Measurements from ENCODE around the gene FUS.
"Not testable (repeated sequence)": the region's sequence is repeated elsewhere in the genome, so short reads cannot be mapped to it uniquely, and the experiment has no call there.

Gene FUS
- total RNA-seq = 94.9 to 121 reads per million in 2 donors

DNA sequence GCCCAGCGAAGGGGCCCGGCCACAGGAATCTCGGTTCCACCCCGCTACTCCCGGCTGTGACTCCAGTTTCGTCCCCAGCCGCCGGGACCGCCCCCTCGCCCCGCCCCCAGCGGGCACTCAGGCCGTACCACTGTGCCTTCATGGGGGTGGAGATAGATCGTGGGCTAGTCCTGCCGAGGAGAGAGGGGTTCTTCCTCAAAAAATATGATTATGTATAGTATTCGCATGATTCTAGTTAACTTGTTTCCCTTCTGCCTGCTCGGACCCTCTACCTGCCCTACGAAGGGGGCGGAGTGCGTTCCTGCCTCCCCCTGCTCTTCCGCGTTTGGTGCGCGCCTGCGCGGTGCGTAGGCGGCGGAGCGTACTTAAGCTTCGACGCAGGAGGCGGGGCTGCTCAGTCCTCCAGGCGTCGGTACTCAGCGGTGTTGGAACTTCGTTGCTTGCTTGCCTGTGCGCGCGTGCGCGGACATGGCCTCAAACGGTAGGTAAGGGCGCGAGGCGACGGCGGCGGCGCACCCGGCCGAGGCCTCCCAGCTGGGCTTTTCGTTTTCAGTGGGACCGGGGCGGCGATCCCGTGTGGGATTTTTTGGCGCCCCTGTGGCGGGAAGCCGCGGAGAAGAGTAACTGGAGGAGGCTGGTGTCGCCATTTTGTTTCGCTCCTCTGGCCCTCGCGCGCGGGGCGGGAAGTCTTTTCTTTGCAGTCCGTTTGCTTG, at the start of gene FUS:
Gene FUS (plus strand): TSS at position 393 of the 713 bp plus-strand sequence. CDS start 76 bp downstream, at position 469.
- peak; percentile 83 for DNase-seq

DNA sequence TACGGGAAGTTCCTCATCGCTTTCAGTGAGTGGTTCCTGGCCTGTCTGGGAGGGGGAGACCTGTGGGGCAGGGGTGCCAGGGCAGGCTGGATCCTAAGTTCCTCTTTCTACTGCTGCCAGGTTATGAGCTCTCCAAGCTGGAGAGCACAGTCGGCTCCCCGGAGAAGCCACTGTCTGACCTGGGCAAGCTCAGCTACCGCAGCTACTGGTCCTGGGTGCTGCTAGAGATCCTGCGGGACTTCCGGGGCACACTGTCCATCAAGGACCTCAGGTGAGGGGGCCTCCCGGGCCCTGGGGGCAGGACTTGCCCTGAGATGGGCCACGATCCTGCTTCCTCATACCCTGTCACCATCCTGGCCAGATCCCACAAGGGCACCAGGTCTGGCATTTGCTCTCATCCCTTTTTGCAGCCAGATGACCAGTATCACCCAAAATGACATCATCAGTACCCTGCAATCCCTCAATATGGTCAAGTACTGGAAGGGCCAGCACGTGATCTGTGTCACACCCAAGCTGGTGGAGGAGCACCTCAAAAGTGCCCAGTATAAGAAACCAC, 49.5 kb upstream of the FUS start:
- DNase-seq = no peak

DNA sequence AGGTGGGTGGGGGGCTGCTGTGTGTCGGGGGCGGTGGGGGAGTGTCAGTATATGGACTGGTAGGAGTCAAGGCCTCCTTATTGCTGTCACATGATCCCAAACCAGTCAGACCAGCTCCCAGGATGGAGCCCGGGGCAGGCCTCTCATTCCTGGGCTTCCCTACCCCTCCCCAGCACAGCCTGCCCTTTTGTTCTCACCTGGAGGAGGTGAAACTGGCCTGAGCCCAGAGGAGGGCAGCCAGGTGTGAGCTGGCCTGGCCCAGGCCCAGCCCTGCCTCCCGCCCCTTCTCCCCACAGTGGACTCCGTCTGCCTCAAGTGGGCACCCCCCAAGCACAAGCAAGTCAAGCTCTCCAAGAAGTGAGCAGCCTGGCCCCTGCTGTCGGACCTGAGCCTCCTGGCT, 49.0 kb upstream of the FUS start:
- no peak for DNase-seq

DNA sequence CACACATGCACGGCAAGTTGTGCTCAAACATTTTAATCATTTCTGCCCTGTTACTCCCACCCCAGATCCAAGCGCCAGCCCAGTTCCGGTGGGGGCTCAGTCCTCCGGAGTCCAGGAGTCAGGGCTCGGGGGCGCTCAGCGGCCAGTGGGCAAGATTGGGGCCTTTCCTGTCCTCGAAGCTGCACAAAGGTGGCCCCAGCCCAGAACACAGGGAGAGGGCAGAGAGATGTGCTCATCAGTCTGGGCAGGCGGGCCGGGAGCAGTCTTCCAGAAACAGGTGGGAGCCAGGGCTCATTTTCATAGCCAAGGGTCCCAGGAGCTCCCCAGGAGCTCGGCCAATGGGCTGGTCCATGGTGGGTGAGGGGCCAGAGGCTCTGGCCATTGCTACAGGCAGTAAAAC, 48.5 kb upstream of the FUS start:
- DNase-seq = no peak

DNA sequence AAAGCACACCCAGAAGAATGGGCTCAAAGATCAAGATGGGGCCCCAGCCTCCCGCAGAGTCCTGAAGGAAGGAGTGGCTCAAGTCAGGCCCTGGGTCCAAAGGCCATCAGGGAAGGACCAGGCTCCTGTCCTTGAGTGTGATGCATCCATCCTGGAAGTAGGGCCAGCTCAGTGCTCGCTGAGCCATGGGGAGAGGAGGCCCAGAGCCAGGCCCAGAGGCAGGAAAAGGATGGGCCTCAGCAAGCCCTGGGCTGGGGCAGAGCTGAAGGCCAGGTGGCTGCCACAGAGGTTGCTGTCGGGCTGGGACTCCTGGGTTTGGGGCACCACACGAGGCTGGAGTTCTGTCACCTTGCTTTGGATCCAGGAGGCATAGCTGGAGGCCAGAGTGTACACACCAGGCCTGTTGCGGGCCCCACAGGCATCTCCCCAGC, 48.1 kb upstream of the FUS start:
- DNase-seq = no peak

DNA sequence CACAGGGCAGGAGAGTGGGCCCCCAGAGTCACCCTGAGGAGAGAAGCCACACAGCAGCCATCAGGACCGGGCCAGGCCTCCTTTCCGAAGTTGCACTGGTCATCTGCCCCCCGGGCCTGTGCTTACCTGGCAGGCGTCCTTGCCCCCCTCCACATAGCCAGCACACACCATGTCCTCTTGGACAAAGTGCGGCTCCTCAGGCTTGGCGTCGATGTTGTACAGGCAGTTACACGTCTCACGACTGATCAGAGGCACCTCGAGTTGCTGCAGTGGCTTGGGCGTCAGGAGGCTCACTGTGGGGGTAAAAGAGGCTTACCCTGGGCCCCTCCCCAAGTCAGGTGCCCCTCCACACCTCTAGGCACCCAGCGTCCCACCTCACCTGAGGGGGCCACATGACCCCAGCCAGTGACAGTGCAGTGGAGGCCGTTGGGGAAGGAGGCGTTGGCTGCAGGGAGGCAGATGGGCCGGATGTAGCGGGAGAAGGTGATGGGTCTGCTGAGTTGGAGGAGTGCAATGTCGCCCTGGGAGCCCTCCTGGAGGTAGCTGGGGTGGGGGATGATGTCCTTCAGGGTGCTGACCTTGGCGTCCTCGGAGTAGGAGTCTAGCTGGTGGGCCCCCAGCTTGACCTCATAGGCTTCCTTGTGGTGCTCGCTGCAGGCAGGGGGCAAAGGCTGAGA, 47.5 kb upstream of the FUS start:
- DNase-seq = no peak

DNA sequence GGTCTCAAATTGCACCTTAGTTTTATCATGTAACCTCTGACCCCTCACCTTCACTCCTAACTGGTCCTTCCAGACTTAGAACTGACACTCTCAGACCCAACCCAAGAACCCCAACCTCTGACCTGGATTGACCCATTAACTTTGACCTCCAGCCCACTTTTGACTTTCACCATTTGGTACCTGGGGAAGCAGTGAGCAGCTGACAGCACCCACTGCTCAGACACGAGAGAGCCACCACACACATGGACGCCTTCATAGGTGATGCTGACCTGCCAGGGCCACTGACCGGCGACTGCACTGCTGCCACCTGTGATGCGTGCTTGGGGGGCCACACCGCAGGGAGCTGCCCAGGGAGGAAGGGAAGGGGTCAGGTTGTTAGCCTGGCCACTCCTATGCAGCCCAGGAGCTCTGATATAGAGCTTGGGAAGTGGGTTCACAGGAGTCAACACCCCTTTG, 46.9 kb upstream of the FUS start:
- no peak for DNase-seq

DNA sequence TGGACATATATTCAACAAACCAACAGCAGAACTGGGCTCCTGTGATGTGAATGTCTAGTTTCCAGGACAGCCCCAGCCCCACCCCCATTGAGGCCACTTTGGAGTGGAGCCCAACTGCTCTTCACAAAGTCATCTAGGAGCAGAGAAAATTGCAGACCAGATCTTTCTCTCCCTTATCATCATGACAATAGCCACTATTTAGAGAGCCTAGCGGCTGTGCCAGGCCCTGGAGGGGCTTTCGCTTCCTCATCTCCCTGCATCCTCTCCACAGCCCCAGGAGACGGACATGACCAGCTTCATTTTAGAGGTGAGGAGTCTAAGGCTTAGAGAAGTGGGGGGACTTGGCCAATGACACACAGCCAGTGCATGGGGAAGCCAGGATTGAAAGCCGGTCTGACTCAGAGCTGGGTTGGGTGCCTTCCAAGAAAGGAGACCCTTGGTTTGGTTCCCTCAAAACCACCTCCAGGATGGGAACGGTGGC, 45.8 kb upstream of the FUS start:
- no peak for DNase-seq

DNA sequence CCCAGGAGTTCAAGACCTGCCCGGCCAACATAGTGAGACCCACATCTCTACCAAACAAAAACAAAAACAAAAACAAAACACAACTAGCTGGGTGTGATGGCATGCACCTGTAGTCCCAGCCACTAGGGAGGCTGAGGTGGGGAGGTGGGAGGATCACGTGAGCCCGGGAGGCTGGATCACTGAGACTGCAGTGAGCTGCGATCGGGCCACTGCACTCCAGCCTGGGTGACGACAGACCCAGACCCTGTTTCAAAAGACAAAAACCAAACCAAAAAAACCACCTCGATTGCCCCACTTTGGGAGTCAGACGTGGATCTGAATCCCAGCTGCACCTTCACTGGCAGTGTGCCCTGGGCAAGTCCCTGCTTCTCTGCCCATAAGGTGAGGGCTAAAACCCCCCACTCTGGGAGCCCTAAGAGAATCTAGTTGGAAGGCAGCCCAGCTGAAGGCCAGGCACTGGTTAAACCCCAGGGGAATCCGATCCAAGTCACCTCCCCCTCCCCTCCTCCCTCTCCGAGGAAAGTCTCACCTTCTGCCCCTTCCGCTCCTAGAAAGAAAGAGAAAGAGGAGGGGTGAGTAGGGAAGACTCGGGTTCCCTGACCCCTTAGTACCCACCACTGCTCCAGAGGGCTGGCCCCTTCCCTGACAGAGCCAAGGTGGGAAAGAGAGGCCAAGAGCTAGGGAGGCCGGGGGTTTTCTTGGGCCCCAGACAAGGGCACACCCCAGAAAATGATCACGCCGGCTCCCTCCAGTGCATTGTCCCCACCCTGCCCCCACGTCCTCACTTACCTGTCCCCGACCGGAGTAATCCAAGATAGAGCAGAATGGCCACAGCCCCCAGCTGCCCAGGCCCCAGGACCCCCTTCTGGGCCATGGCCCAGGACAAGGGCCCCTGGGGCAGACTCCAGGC, 45.1 kb upstream of the FUS start:
- DNase-seq = no peak

DNA sequence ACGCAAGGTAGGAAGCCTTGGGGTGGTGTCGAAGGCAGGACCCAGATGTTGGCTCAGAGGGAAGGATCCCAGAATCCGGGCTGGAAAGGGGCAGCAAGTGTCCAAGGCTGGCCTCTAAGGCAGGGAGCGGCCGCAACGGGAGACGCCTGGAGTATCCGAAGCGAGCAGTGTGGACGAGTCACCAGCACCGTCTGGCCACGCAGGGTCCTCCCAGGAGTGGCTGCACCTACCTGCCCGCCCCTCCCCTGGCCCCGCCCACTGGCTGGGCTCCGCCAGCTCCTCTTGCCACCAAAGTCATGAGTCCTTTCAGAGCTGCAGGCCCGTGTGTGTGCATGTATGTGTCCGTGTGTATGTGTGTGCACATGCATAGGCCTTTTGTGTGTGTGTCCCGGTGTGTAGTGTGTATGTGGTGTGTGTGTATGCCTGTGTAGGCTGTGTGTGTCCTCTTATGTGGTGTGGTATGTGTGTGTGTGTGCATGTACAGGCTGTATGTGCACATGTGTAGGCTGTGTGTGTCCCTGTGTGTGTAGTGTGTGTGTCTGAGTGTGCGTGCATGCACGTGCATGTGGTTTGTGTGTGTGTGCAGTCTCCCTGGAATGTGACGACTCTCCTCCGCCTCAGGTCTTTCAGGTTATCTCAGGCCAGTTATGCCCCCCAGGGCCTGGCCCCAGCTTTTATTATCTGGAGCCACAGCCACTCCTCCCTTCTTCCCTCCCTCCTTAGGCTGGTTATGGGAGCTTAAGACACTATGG, 44.2 kb upstream of the FUS start, which contains the start of gene PRSS8:
Gene PRSS8 (minus strand): TSS at position 193 of the 752 bp plus-strand sequence. CDS start 229 bp downstream, outside the sequence.
- DNase-seq = no peak

DNA sequence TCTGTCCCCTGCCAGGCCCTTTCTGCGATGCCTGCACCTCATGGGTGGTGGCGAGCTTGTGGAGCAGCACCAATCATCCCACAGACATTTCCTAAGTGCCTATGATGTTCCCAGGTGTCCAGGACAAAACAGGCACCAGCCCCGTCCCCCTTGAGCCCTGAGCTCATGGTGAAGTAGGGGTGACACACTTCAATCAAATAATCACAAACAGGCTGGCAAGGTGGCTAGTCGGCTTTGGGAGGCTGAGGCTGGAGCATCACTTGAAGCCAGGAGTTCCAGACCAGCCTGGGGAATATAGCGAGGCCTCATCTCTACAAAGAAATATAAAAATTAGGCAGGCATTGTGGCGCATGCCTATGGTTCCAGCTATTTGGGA, 43.7 kb upstream of the FUS start:
- no peak for DNase-seq

DNA sequence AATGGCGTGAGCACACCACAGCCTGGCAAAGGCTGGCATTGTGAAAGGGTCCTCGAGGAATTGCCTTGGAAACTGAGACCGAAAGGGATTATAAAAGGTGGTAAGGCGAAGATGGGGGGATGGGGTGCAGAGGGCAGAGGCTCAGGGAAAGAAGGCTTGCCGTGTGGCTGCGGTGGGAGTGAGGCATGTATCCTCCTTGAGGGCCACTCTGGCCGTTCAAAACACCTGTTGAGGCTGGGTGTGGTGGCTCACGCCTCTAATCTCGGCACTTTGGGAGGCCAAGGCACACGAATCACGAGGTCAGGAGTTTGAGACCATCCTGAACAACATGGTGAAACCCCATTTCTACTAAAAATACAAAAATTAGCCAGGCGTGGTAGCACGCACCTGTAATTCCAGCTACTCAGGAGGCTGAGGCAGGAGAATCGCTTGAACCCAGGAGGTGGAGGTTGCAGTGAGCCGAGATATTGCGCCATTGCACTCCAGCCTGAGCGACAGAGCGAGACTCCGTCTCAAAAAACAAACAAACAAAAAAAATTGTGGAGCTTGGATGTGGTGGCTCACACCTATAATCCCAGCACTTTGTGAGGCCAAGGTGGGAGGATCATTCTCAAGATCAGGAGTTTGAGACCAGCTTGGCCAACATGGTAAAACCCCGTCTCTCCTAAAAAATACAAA, 43.0 kb upstream of the FUS start:
- DNase-seq = not testable (repeated sequence)

DNA sequence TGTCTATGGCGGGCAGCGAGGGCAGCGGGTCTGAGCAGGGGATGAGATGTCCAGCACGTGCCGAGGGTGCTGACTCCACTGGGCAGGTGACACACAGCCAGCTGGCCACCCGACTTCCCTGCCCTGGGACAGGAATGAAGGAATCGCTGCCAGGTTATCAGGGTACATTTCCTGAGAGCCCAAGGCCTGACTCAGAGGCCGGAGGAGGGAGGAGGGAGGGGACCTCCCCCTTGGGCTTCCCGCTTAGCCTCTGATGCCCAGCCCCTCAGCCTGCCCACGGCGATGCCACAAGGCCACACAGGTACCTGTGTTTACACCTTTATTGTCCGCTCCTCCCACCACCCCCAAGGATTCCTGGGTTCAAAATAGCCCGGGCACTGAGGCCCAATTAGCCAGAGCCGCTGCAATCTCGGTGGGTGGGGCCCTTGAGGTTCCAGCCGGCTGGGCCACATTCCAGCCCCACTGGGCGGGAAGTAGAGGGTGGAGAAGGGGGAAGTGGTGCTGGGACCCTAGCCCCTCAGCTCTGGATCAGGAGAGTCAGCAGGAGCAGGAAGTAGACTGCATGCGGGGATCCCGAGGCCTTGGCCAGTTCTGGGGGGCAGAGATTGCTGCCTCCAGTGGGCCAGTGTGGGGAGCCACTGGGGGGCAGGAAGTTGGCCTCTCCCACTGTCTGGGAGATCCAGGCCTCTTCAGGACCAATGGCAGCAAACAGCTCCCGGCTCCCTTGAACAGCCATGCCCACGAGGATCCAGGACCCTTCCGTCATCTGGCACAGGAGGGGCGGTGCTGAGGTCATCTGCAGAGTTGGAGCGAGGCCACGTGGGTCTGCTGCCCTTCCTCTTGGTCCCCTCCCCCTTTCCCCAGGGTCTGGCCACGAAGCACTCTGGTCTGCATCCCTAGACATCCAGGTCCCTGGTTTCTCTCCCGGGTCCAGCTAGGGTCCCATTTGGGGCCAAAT, 41.0 kb upstream of the FUS start:
- no peak for DNase-seq

DNA sequence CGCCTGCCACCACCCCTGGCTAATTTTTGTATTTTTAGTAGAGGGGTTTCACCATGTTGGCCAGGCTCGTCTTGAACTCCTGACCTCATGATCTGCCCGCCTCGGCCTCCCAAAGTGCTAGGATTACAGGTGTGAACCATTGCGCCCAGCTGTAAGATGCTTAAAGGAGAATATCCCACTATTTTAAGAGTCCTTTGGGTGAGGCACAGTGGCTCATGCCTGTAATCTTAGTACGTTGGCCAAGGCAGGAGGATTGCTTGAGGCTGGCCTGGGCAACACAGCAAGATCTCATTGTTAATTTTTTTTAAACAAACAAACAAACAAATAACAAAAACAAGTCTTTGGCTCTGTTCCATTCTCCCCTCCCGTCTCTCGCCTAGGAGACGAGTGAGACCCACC, 38.9 kb upstream of the FUS start:
- not testable (repeated sequence) for DNase-seq

DNA sequence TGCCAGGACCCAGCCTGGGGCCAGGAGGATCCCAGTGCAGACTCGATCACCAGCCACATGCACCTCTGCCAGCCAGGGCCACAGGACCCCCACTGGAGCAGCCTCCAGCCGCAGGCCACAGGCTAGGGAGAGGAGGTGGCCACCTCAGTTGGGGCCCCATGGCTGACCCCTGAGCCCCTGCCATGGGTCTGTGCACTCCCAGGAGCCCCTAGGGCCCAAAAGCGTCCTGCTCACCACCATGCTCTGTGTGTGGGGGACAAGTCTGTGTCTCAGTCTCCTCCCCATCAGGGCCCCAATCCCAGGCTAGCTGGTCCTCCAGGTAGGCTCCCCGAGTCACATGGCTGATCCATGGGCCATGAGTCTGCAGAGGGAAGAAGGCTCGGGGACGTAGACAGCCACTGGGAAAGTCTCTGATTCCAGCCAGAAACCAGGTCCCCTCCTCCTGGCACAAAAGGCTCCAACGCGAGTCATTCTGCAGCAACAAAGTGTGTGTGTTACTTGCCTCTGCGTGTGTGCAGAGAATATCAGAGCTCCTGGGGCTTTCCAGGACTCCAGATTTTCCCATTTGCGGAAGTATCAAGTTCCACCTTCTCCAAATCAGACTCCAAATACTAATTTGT, 38.3 kb upstream of the FUS start:
- DNase-seq = no peak

DNA sequence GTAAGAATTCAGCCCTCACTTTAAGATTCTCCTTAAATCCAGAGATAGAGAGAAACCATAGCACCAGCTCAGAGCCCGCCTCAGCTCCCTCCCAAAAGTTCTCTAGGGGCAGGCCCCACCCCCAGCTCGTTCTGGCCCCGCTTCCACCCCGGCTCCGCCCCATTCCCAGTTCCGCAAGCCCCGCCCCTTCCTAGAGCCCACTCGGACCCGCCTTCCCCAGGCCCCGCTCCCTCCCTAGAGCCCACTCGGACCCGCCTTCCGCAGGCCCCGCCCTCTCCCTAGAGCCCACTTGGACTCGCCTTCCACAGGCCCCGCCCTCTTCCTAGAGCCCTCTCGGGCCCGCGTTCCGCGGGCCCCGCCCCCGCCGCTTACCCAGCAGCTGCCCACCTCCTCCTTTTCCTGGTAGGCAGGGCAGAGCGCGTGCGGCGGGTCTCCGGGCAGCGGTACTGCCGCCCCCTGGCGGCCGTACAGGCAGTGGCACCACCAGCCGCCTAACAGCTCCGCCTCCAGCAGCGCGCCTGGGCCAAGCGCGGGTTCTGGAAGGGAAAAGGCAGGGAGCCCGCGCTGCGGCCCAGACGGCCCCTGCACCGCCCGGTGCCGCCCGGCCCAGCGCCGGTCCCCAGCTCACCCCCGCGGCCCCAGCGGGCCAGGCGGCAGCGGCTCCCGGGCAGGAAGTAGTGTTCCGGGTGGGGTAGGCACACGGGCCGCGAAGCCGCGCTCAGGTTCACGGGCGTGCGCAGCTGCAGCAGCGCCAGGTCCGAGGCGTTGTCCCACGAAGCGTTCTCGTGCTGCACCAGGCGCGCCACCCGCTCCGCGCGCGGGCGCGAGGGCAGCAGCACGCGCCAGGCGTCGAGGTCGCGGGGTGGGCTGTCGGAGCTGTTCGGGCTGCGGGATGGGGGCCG, 37.6 kb upstream of the FUS start:
- peak; percentile 92 for DNase-seq

DNA sequence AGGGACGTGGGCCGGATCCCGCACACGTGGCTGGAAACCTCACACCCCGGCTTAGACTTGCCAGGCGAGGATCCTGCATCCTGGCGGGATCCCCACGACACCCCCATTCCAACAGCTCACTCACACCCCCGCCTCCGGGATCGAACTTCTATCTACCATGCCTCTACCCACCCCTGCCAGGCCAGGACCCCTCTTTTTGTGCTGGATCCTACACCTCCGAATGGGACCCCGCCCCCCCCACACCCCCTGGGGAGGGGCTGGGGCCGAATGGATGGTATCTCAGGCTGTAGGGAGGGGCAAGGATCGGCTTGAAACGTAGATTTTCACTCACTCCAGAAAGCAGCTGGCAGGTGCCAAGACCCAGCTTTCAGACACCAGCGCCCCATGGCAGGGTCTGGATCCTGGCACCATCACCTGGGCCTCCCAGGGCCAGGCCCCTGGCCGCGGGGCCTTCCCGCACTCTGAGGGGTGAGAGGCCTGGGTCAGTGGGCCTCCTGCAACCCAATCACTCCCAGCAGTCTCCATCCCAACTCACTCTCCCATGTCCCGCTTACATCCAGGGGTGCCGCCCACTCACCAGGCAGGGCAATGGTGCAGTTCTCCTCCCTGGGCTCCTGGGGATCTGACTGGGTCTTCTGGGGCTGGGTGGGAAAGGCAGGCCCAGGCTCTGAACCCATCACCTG, 36.8 kb upstream of the FUS start:
- no peak for DNase-seq

DNA sequence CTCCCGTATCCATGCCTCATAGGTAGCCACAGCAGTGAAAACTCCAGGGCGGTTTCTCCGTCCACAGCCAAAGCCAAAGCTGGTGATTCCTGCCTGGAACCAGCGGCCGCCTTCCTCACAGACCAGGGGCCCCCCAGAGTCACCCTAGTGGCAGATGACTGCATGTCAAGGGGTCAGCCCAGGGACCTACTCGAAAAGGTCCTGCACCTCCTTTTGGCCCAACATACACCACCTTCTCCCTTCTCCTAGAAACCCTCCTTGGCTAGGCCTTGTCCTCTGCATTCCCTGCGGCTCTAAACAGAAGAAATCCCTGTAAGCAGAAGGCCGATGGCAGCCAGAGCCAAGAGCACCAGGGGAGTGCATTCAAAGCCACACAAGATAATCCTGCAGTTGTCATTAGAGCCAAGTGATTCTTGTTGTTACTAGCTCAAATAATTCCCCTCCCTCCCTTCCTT, 36.2 kb upstream of the FUS start:
- DNase-seq = no peak

Data from activated gamma-delta T cell (primary cell).